ENCODE results near the gene DENND6B.

Gene DENND6B

DNA sequence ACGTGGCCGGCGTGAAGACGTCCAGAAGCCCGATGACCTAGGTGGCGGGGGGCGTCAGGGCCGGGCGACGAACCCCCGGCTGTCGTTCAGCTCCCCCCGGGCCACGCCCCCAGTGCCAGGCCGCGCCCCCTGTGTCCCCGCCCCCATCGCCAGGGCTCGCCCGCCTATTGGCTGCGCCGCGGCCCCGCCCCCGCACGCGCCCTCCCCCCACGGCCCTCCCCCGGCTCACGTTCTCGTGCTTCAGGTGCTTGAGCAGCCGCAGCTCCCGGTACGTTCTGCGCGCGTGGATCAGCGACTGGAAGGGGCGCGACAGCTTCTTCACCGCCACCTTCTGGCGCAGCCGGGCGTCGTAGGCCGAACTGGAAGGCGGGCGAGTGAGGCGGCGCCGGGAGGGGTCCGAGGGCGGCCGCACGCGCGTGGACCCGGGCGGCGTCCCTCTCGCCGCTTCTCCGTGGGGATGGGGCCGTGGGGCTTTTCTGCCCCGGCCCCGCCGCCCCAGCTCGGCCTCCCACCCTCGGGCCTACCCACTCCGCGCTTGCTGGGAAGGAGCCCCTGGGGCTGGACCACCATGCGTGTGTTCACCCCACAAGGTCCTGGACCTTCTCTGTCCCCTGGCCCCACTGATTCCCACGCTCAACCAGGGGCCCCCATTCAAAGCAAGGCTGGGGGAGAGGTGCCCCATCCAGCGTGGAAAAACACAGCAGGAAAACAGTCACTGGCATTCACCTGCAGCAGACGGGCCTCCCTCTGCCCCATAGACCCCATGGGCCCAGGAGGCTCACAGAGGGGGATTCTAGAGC lies 59.0 kb downstream of the DENND6B start:
- DNase-seq = peak; percentile 51

- no peak for DNase-seq
Observed at GRCh38 chr22:50266994-50267393, 59.8 kb downstream of the DENND6B start.

- DNase-seq = no peak
Observed at GRCh38 chr22:50264946-50265669, 61.7 kb downstream of the DENND6B start.

- no peak for DNase-seq
Observed at GRCh38 chr22:50264104-50264745, 62.6 kb downstream of the DENND6B start.

- DNase-seq = no peak
Observed at GRCh38 chr22:50262973-50263617, 63.7 kb downstream of the DENND6B start.

DNA sequence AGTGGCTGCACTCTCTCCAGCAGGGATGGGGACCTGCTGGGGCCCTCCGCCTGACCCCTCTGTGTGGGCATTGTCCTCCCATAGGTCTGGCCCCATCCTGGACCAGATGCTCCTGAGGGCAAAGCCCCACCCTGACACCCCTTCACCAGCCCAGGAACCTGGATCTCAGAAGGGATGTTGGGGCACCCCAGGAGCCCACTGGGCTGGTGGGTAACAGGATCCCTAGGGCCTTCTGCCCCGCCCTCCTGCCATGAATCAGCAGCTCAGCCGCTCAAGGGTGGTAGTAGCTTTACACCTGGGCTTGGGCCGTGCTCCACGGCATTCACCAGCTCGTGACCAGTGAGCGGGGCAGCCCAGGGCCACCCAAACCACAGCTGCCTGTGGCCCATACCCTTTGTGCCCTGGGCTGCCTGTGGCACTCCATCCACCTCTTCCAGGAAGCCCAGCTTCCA lies 64.3 kb downstream of the DENND6B start:
- no peak for DNase-seq

DNA sequence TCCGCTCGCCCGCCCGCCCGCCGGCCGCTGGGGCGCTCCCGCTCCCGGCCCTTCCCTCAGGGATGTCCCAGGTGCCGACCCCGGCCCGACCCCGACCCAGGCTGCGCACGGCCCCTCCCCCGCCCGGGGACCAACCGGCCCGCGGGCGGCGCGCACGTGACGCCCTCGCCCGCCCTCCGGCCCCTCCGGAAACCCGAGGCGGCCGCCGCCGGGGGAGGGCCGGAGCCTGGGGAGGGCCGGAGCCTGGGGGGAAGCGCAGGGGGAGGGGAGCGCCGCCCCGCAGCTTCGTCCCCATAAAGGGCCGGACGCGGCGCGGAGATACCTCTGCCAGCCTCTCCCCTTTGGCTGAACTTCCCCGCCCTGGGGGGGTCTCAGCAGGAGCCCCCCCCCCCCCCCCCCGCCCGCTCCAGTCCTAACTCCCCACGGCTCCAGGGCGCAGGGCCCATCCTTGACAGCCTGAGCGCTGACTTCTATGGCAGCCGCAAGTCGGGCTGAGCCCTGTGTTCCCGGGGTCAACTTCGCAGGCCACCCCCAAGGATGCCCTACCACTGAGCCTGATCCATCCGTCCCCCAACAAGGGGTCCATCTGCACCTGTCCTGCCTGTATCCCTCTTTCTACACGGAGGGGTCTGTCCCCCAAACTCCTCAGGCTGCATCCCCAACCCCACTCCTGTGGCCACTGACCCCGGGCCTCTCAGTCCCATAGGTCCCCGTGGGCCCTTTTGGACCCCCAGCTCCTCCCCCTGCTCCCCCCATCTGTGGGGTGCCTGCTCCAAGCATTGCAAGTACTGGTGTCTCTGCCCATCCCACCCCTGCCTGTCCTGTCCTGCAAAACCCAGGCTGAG lies 65.0 kb downstream of the DENND6B start, which contains the start of gene MAPK12:
MAPK12 (minus strand) TSS at position 69 of the 845 bp plus-strand sequence. CDS start 174 bp downstream, outside the sequence.
- no peak for DNase-seq

DNA sequence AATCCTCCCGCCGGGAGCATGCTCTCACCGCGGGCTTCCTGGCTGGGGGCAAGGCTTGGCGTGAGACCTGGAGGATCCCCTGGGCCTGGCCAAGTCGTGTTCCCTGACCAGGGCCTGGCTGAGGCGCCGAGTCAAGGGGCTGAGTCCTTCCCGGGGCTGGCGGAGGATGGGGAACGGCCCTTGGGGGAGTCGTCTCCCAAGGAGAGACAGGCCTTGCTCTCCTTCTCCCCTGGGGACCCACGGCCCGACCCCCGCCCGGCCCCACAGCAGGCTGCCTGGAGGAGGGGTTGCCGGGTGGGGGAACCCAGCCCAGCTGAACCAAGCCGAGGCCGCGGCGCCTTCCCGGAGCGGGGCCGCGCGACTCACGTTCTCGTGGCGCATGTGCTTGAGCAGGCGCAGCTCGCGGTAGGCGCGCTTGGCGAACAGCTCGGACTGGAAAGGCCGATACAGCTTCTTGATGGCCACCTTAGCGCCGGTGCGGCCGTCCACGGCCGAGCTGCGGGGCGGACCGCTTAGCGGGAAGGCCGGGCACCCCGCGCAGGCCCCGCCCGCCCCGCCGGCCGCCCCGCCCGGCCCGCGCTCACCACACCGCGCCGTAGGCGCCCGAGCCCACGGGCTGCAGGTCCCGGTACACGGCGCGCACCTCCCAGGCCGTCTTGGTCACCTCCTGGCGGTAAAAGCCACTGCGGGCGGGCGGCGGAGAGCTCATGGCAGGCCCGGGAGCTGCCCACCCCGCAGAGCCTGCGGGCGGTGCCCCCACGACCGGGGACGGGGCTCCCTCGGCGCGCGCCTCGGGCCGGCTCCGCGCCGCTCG lies 65.8 kb downstream of the DENND6B start:
- no peak for DNase-seq

DNA sequence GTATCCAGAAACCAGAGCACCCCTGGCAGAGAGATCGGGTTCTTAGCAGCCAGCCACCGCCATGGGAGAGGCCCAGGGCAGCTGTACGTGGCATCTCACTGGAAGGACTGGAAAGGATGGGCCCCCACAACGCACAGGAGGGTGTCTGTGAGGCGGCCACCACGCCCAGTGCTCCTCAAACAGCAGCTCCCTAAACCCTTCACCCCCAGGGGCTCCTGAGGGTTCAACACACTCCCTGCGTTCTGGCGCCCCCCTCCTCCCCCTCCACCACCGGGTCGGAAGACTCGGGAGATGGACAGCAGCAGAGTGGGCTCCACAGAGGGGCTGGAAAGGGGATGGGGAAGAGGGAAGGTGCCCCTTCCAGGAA lies 66.4 kb downstream of the DENND6B start:
- DNase-seq = no peak

DNA sequence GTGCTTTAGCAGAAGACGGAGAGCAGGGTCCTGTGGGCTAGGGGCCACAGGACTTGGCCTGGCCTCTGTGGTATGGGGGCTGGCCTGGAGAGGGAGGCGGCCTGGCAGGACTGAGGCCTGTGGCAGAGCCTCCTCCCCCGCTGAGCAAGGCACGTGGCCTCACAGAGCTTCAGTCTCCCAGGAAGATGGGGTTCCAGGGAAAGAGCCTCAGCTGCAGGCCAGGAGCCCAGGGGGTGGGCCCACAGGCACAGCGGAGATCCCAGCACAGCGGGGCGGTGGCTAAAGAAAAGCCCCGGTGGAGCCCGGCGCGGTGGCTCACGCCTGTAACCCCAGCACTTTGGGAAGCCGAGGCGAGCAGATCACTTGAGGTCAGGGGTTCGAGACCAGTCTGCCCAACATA lies 67.5 kb downstream of the DENND6B start:
- DNase-seq = no peak

Measured in stimulated activated CD4-positive, alpha-beta T cell treated with anti-CD3 and anti-CD28 coated beads, Interleukin-4, amount 100 ng/mL, for 24 hours (primary cell).